ENCODE results near the gene ANLN.
"Not testable (repeated sequence)": the region's sequence is repeated elsewhere in the genome, so short reads cannot be mapped to it uniquely, and the experiment has no call there.

ANLN gene

GRCh38 chr7:36460811-36461429 is 71.3 kb downstream of the ANLN start:
- no peak overlapping the region for H3K4me3 ChIP-seq (ENCODE audit: low read depth in 1 of 2, low read length in 1 of 2)
- H3K9me3 ChIP-seq, result no peaks in the 10 kb centered on the region
- no peaks in the 10 kb centered on the region for H3K36me3 ChIP-seq
- no peak overlapping the region for H3K27ac ChIP-seq
- peaks cover 6% of the 10 kb centered on the region for H3K27me3 ChIP-seq
- no peak for TF ChIP-seq CTCF (IDR thresholded peaks at IDR 0.05)
- H3K4me1 ChIP-seq (ENCODE audit: control insufficient read depth in 1 of 2, insufficient read depth in 1 of 2, low read depth in 1 of 2, low read length in 1 of 2), result peaks cover 0 to 5% of the 10 kb centered on the region in 2 experiments

GRCh38 chr7:36462551-36463137 is 73.0 kb downstream of the ANLN start:
- H3K4me3 ChIP-seq (ENCODE audit: low read depth in 1 of 2, low read length in 1 of 2), result no peak overlapping the region
- peaks cover 6% of the 10 kb centered on the region for H3K27me3 ChIP-seq
- TF ChIP-seq CTCF (IDR thresholded peaks at IDR 0.05), result no peak
- H3K36me3 ChIP-seq, result no peaks in the 10 kb centered on the region
- H3K27ac ChIP-seq, result no peak overlapping the region
- H3K9me3 ChIP-seq, result no peaks in the 10 kb centered on the region
- H3K4me1 ChIP-seq (ENCODE audit: control insufficient read depth in 1 of 2, insufficient read depth in 1 of 2, low read depth in 1 of 2, low read length in 1 of 2), result peaks cover 0 to 5% of the 10 kb centered on the region in 2 experiments

GRCh38 chr7:36464271-36464670 is 74.6 kb downstream of the ANLN start:
- H3K36me3 ChIP-seq, result no peaks in the 10 kb centered on the region

GRCh38 chr7:36466001-36466400 is 76.3 kb downstream of the ANLN start:
- not testable (repeated sequence) for H3K36me3 ChIP-seq; H3K27ac ChIP-seq; H3K4me1 ChIP-seq (ENCODE audit: control insufficient read depth in 1 of 2, insufficient read depth in 1 of 2, low read depth in 1 of 2, low read length in 1 of 2); H3K27me3 ChIP-seq; H3K4me3 ChIP-seq (ENCODE audit: low read depth in 1 of 2, low read length in 1 of 2); H3K9me3 ChIP-seq

More at GRCh38 chr7:36464271-36464670, 74.6 kb downstream of the ANLN start:
- no peak overlapping the region for H3K27ac ChIP-seq
- peaks cover 0 to 5% of the 10 kb centered on the region in 2 experiments for H3K4me1 ChIP-seq (ENCODE audit: control insufficient read depth in 1 of 2, insufficient read depth in 1 of 2, low read depth in 1 of 2, low read length in 1 of 2)
- no peaks in the 10 kb centered on the region for H3K9me3 ChIP-seq
- no peak for TF ChIP-seq CTCF (IDR thresholded peaks at IDR 0.05)
- peaks cover 6% of the 10 kb centered on the region for H3K27me3 ChIP-seq
- no peak overlapping the region for H3K4me3 ChIP-seq (ENCODE audit: low read depth in 1 of 2, low read length in 1 of 2)

- Histone ChIP-seq H3K27me3 (peaks cover 6% of the 10 kb centered on the region), H3K27ac (no peak overlapping the region), H3K36me3 (no peaks in the 10 kb centered on the region), H3K4me1 (ENCODE audit: control insufficient read depth in 1 of 2, insufficient read depth in 1 of 2, low read depth in 1 of 2, low read length in 1 of 2) (no peaks in the 10 kb centered on the region), H3K9me3 (no peaks in the 10 kb centered on the region), H3K4me3 (ENCODE audit: low read depth in 1 of 2, low read length in 1 of 2) (no peak overlapping the region)
- TF ChIP-seq CTCF (IDR thresholded peaks at IDR 0.05), result no peak
These were observed 78.9 kb downstream of the ANLN start for GRCh38 chr7:36468370-36469101.

- TF ChIP-seq CTCF (IDR thresholded peaks at IDR 0.05), result no peak
- no peaks in the 10 kb centered on the region for H3K36me3 ChIP-seq
- peaks cover 4% of the 10 kb centered on the region for H3K27me3 ChIP-seq
- H3K4me3 ChIP-seq (ENCODE audit: low read depth in 1 of 2, low read length in 1 of 2), result no peak overlapping the region
- H3K9me3 ChIP-seq, result no peaks in the 10 kb centered on the region
- no peaks in the 10 kb centered on the region for H3K4me1 ChIP-seq (ENCODE audit: control insufficient read depth in 1 of 2, insufficient read depth in 1 of 2, low read depth in 1 of 2, low read length in 1 of 2)
- H3K27ac ChIP-seq, result no peak overlapping the region
These were observed 79.6 kb downstream of the ANLN start for GRCh38 chr7:36469236-36469635.
